Transverse colon (tissue), 4 donors: Measurements from ENCODE around the gene MAP3K12. TPM values are rescaled to one million over a fixed set of nuclear protein-coding genes. Genes with fewer than 3 reads are reported as not detected.

Source experiments
- DNase-seq: peaks from one replicate; pipeline ENCODE4 v3.0.0-alpha.2; 2019
- H3K27ac ChIP-seq, 4 donors: fragments of 200-600 bp; sonication (generic); 2 replicates each; pipeline ENCODE4 v1.5.1; 2016 to 2018; ENCODE audit warnings: inconsistent platforms in 4 of 4
- H3K27me3 ChIP-seq: fragments of 200-600 bp; sonication (generic); 2 replicates; pipeline ENCODE4 v1.5.1; 2017; ENCODE audit warnings: inconsistent platforms
- H3K36me3 ChIP-seq, 4 donors: fragments of 200-600 bp; sonication (generic); 2 replicates each; pipeline ENCODE4 v1.5.1; 2017 to 2019; ENCODE audit warnings: inconsistent platforms in 4 of 4
- H3K4me1 ChIP-seq, 4 donors: fragments of 200-600 bp; sonication (generic); 2 replicates each; pipeline ENCODE4 v1.5.1; 2017 to 2020; ENCODE audit warnings: inconsistent platforms in 4 of 4
- H3K4me3 ChIP-seq, 4 donors: fragments of 200-600 bp; sonication (generic); 1 replicate in 1 of 4; 2 replicates in 3 of 4; pipeline versions ENCODE4 v1.5.1 to v1.6.1; 2017 to 2019; ENCODE audit warnings: inconsistent platforms in 4 of 4
- H3K9me3 ChIP-seq, 2 donors: fragments of 200-600 bp; sonication (generic); 2 replicates each; pipeline ENCODE4 v1.5.1; 2017 to 2019; ENCODE audit warnings: inconsistent platforms in 2 of 2
- EP300 ChIP-seq: sonication (generic); formaldehyde crosslinking; IDR thresholded peaks from one replicate; pipeline ENCODE4 v1.6.1; 2017; ENCODE audit warnings: antibody characterized with exemption, low read depth
- POLR2A ChIP-seq: fragments of 450-650 bp; IDR thresholded peaks from one replicate; pipeline ENCODE4 v1.6.1; 2016; ENCODE audit warnings: antibody characterized with exemption, mild to moderate bottlenecking, moderate library complexity
- POLR2AphosphoS5 ChIP-seq, 3 donors: sonication (generic); formaldehyde crosslinking; IDR thresholded peaks; one replicate each; pipeline ENCODE4 v1.6.1; 2016; ENCODE audit warnings: antibody characterized with exemption in 3 of 3
- WGBS, 2 donors: methylation state at CpG; one replicate each; pipeline ENCODE4 v1.1.5; 2018; ENCODE audit warnings: low coverage in 1 of 2; 5-methylcytosine and 5-hydroxymethylcytosine counted together
- in situ Hi-C, 4 donors: fragments of 200-750 bp; cut with MboI; loops; one replicate each; pipeline versions ENCODE4 v1.15.0 to v1.15.1; 2017; ENCODE audit warnings: low sequenced_read_pairs in 3 of 4, low pct_ligation_motif_present in 1 of 4, low pct_unique_long_range_greater_than_20kb in 1 of 4
- intact Hi-C: fragments of 100-400 bp; cut with DNase I; formaldehyde crosslinking; loops from one replicate; pipeline ENCODE4 v1.15.1; 2023; ENCODE audit warnings: low total_unique reads
- total RNA-seq, 4 donors: library from RNA; depleted of rRNA; stranded (reverse); fragments of >200 nt; gene quantifications; one replicate each; pipeline ENCODE4 v1.1.0, GENCODE V29; 2016
- TF ChIP-seq, protein P1 (sequence below), 5 experiments: fragments of 200-600 bp in 3 of 5; fragments of 450-650 bp in 2 of 5; sonication (generic) in 3 of 5; IDR thresholded peaks; 1 replicate in 2 of 5; 2 replicates in 3 of 5; pipeline ENCODE4 v1.5.1; 2016 to 2017; ENCODE audit warnings: antibody characterized with exemption in 5 of 5, inconsistent platforms in 3 of 5, mild to moderate bottlenecking in 2 of 5, moderate library complexity in 1 of 5

The MAP3K12 gene
- total RNA-seq, 4 donors from 2014 or later: 6.8 to 20.9 (median 10.3) TPM

DNA sequence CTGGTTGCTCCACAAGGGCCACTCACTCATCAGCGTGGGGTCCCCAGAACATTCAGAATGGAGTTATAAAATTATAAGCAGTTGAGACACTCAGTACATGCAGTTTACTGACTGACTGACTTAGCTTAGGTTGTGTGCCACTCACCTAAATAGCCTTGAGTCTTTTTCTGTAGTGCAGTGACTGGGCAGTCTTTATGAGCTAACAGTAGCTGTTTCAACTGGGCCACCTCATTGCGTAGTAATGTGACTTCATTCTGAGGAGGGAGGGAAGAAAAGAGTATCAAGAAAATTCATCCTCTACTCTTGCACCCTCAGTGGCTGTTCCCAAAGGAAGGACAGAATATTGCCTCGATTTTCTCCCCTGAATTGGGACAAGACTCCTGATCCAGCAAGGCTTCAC is 23.9 kb upstream of the MAP3K12 start:
- in situ Hi-C loops: no loop called here
- TF ChIP-seq EP300 (no peak), POLR2A (no peak)
- TF ChIP-seq, protein P1, sequence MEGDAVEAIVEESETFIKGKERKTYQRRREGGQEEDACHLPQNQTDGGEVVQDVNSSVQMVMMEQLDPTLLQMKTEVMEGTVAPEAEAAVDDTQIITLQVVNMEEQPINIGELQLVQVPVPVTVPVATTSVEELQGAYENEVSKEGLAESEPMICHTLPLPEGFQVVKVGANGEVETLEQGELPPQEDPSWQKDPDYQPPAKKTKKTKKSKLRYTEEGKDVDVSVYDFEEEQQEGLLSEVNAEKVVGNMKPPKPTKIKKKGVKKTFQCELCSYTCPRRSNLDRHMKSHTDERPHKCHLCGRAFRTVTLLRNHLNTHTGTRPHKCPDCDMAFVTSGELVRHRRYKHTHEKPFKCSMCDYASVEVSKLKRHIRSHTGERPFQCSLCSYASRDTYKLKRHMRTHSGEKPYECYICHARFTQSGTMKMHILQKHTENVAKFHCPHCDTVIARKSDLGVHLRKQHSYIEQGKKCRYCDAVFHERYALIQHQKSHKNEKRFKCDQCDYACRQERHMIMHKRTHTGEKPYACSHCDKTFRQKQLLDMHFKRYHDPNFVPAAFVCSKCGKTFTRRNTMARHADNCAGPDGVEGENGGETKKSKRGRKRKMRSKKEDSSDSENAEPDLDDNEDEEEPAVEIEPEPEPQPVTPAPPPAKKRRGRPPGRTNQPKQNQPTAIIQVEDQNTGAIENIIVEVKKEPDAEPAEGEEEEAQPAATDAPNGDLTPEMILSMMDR (IDR thresholded peaks at IDR 0.05): no peak
- peaks cover 0 to 75% (median 33%) of the 10 kb centered on the region in 4 donors for H3K36me3 ChIP-seq

DNA sequence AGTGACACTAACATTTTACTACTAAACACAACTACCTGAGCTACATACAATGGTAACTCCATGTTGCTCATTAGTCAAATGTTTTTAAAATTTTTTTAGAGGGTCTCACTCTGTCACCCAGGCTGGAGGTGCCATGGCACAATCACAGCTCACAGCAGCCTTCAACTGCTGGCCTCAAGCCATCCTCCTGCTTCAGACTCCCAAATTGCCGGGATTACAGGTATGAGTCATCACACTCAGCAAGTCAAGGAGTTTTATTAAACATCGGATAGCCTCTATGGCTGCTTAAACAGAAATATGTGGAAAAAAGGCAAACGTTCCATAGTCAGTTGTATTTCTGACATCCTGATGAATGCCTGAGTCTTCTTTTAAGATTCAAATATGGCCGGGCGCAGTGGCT is 19.1 kb upstream of the MAP3K12 start:
- WGBS, 2 donors: 80% methylated on average over 5 of the region's 5 CpGs; no CpG with 5 or more reads in 1 of the 2 donors
- in situ Hi-C loops: no loop called here
- Histone ChIP-seq H3K4me3 (no peak overlapping the region), H3K27me3 (no peaks in the 10 kb centered on the region), H3K9me3 (no peaks in the 10 kb centered on the region), H3K4me1 (no peaks in the 10 kb centered on the region), H3K36me3 (peaks cover 0 to 76% (median 37%) of the 10 kb centered on the region in 4 donors), H3K27ac (no peak overlapping the region)
- intact Hi-C loops: loop anchor here (10.0 kb wide), 1 partner anchor 644 kb away; no protein-coding TSS in a partner anchor
- TF ChIP-seq POLR2A: no peak
- TF ChIP-seq, protein P1 (IDR thresholded peaks at IDR 0.05): no peak
- TF ChIP-seq POLR2AphosphoS5 (IDR thresholded peaks at IDR 0.05): no peak
- TF ChIP-seq EP300: no peak
- no peak for DNase-seq

More for the DNA sequence above, 23.9 kb upstream of the MAP3K12 start:
- Histone ChIP-seq H3K9me3 (no peaks in the 10 kb centered on the region), H3K4me3 (no peak overlapping the region), H3K27me3 (no peaks in the 10 kb centered on the region), H3K4me1 (no peaks in the 10 kb centered on the region), H3K27ac (no peak overlapping the region)
- 89 to 90% methylated on average over 1 to 3 of the region's 3 CpGs for WGBS, 2 donors
- intact Hi-C loops: no loop called here
- DNase-seq: no peak

DNA sequence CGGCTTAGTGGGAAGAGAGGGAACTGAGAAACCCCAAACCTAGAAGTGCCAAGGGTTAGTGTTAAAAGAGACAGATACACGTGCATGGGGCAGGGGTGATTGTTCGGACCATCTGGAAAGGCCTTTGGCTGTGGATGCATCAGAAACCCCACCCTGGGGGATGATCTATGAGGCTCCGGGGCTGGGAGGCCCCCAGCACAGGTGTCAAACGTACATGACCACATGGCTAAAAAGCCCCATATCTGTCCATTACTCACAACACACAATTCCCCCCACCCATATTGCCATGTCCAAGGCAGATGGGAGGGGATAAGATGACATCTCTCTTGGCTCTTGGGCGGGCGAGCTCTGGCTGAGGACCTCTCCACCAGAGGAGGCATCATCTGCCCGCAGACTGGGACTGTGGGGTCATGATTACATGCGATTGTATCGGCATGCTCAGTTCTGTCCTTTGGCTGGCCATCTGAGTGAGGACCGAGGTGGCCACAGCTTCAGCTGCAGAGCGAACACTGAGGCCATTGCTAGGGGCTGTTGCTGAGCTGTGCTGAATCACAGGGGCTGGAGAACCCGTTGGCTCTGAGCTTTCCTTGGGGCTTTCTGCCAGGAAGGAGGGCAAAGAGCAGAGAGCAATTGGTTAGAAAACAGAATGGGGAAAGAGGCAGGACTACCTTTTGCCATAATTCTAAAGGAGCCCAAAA is 17.6 kb upstream of the MAP3K12 start:
- no peak for DNase-seq
- Histone ChIP-seq H3K4me3 (no peak overlapping the region), H3K36me3 (peaks cover 0 to 75% (median 30%) of the 10 kb centered on the region in 4 donors), H3K4me1 (no peaks in the 10 kb centered on the region), H3K9me3 (no peaks in the 10 kb centered on the region), H3K27me3 (no peaks in the 10 kb centered on the region), H3K27ac (no peak overlapping the region)
- intact Hi-C loops: loop anchor here (10.0 kb wide), 1 partner anchor 642 kb away; no protein-coding TSS in a partner anchor
- in situ Hi-C loops: no loop called here
- WGBS, 2 donors: 80 to 81% methylated on average over 4 to 10 of the region's 13 CpGs
- TF ChIP-seq POLR2AphosphoS5 (IDR thresholded peaks at IDR 0.05): no peak
- TF ChIP-seq, protein P1 (IDR thresholded peaks at IDR 0.05): no peak
- TF ChIP-seq POLR2A: no peak
- no peak for TF ChIP-seq EP300

DNA sequence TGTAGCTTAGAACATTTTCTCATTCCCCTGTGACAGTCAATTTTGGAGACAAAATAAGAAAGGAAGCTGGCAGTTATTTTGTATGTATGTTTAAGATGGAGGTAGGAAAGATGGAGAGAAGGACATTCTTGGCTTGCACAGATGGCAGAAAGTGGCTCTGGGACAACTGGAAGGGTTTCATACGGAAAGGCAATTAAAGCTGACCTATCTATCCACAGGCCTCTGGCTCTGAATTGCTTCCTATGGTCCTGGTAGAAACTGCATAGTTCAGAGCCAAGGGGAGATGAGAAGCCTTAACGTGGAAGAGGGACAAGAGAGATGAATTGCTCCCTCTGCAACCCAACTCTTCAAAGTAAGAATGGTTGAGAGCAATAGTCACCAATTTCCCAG is 16.0 kb upstream of the MAP3K12 start:
- TF ChIP-seq POLR2A: no peak
- TF ChIP-seq, protein P1 (IDR thresholded peaks at IDR 0.05): no peak
- TF ChIP-seq EP300: no peak
- no peak for TF ChIP-seq POLR2AphosphoS5 (IDR thresholded peaks at IDR 0.05)
- Histone ChIP-seq H3K9me3 (no peaks in the 10 kb centered on the region), H3K4me3 (no peak overlapping the region), H3K4me1 (no peaks in the 10 kb centered on the region), H3K27ac (no peak overlapping the region), H3K36me3 (peaks cover 0 to 68% (median 22%) of the 10 kb centered on the region in 4 donors), H3K27me3 (no peaks in the 10 kb centered on the region)
- WGBS, 2 donors: 68 to 100% methylated on average over 1 to 2 of the region's 2 CpGs
- intact Hi-C loops: loop anchor here (10.0 kb wide), 1 partner anchor 640 kb away; no protein-coding TSS in a partner anchor
- in situ Hi-C loops: no loop called here
- no peak for DNase-seq
